Transverse colon (tissue), 4 donors: ENCODE measurements around the gene RNF152.

Experiments
- EP300 ChIP-seq: sonication (generic); formaldehyde crosslinking; IDR thresholded peaks from one replicate; pipeline ENCODE4 v1.6.1; 2017; ENCODE audit warnings: antibody characterized with exemption, low read depth
- POLR2A ChIP-seq: fragments of 450-650 bp; IDR thresholded peaks from one replicate; pipeline ENCODE4 v1.6.1; 2016; ENCODE audit warnings: antibody characterized with exemption, mild to moderate bottlenecking, moderate library complexity
- POLR2AphosphoS5 ChIP-seq, 3 donors: sonication (generic); formaldehyde crosslinking; IDR thresholded peaks; one replicate each; pipeline ENCODE4 v1.6.1; 2016; ENCODE audit warnings: antibody characterized with exemption in 3 of 3
- TF ChIP-seq, protein P1 (sequence below), 5 experiments: fragments of 200-600 bp in 3 of 5; fragments of 450-650 bp in 2 of 5; sonication (generic) in 3 of 5; IDR thresholded peaks; 1 replicate in 2 of 5; 2 replicates in 3 of 5; pipeline ENCODE4 v1.5.1; 2016 to 2017; ENCODE audit warnings: antibody characterized with exemption in 5 of 5, inconsistent platforms in 3 of 5, mild to moderate bottlenecking in 2 of 5, moderate library complexity in 1 of 5

DNA sequence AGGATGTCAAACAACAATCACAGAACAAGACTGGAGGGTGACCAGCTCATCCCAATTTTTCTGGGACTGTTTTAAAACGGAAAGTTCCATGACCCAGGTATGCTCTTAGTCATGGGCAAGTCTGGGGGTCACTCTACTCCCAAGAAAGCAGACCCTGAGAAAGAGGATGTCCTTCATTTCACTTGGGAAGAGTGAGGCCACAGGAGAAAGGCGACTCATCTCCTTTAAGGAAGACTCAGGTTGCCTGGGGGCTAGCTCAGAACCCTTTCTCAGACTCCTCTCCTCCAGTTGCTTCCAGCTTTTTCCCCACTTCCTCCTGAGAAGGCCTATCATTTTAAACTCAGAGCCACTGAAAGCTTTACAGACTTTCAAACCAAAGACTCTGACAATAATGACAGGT lies 9.3 kb downstream of the RNF152 start:
- TF ChIP-seq, protein P1, sequence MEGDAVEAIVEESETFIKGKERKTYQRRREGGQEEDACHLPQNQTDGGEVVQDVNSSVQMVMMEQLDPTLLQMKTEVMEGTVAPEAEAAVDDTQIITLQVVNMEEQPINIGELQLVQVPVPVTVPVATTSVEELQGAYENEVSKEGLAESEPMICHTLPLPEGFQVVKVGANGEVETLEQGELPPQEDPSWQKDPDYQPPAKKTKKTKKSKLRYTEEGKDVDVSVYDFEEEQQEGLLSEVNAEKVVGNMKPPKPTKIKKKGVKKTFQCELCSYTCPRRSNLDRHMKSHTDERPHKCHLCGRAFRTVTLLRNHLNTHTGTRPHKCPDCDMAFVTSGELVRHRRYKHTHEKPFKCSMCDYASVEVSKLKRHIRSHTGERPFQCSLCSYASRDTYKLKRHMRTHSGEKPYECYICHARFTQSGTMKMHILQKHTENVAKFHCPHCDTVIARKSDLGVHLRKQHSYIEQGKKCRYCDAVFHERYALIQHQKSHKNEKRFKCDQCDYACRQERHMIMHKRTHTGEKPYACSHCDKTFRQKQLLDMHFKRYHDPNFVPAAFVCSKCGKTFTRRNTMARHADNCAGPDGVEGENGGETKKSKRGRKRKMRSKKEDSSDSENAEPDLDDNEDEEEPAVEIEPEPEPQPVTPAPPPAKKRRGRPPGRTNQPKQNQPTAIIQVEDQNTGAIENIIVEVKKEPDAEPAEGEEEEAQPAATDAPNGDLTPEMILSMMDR (IDR thresholded peaks at IDR 0.05) = no peak
- TF ChIP-seq POLR2AphosphoS5 (IDR thresholded peaks at IDR 0.05) (no peak), POLR2A (no peak), EP300 (no peak)
